GM12892 (cell line): ENCODE results near the gene SNAPC2.

Experiments
- POLR2A ChIP-seq: IDR thresholded peaks from 2 replicates; pipeline ENCODE4 v1.6.1; 2011; ENCODE audit warnings: low read depth, low read length, control low read depth
- POLR2AphosphoS5 ChIP-seq: IDR thresholded peaks from 2 replicates; pipeline ENCODE4 v1.6.1; 2011; ENCODE audit warnings: low read depth, low read length, control low read depth

DNA sequence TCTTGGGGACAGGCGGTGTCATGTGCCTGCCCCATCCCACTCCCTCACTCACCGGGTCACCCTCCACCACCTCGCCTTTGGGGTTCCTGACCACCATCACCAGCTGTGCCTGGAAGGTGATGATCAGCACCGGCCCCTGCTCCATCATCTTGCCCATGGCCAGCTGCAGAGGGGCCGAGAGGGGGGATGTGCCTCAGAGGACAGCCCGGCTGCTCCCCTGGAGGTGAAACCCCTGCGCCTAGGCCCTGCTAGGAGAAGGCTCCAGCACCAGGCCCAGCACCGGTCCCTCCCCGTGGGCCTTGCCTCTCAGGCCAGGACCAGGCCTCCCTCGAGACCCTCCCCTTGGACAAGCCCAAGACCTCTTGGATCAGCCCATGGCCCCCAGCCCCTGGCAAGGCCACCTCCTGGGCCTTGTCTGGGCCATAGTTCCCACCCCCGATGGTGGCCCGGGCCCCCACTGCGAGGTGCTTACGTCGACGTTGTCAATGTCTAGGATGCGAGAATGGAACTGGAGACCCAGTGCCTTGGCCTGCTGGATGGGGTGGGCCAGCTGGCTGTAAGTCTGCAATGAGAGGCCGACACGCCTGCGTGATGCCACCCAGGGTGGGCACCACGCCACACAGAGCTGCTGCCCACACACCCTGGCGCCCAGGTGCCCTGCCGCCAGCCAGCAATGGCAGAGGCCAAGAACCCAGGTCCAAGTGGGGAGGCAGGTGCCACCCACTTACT is 7.6 kb downstream of the SNAPC2 start:
- TF ChIP-seq POLR2A (no peak), POLR2AphosphoS5 (0 out of 2 replicates have a peak, but pooled peaks have one; percentile 12)
